ENCODE results near the gene LRRC37A3.
"Not testable (repeated sequence)": the region's sequence is repeated elsewhere in the genome, so short reads cannot be mapped to it uniquely, and the experiment has no call there.

GRCh38 chr17:64910191-64910514 is 9.1 kb downstream of the LRRC37A3 start:
- TF ChIP-seq POLR2A (IDR thresholded peaks at IDR 0.05; ENCODE audit: insufficient read depth in 1 of 2, low read depth in 2 of 2, low read length in 2 of 2); ZBTB26 (CRISPR knock-in tag; IDR thresholded peaks at IDR 0.05; ENCODE audit: borderline replicate concordance); CC2D1A (CRISPR knock-in tag; IDR thresholded peaks at IDR 0.05); FOXM1 (CRISPR knock-in tag; IDR thresholded peaks at IDR 0.05); ZBTB8A (CRISPR knock-in tag; IDR thresholded peaks at IDR 0.05; ENCODE audit: borderline replicate concordance, low read depth); CEBPZ (IDR thresholded peaks at IDR 0.05; ENCODE audit: low read length); HDAC2 (CRISPR knock-in tag; IDR thresholded peaks at IDR 0.05); MXD3 (CRISPR knock-in tag; IDR thresholded peaks at IDR 0.05); CERS6 (CRISPR knock-in tag; IDR thresholded peaks at IDR 0.05): not testable (repeated sequence)

Data from HepG2 (cell line).